Astrocyte (in vitro differentiated cells and primary cell): ENCODE measurements around the gene SEC31A.

Experiments
- CTCF ChIP-seq: IDR thresholded peaks from 2 replicates; pipeline ENCODE4 v1.5.1; 2011; ENCODE audit warnings: low read depth, mild to moderate bottlenecking, inconsistent platforms, low read length, moderate library complexity; ENCODE audit not compliant: insufficient read depth
- EZH2 ChIP-seq: IDR thresholded peaks from 2 replicates; pipeline ENCODE4 v1.6.1; 2012; ENCODE audit warnings: mild to moderate bottlenecking, low read length, inconsistent platforms; ENCODE audit not compliant: insufficient read depth

DNA sequence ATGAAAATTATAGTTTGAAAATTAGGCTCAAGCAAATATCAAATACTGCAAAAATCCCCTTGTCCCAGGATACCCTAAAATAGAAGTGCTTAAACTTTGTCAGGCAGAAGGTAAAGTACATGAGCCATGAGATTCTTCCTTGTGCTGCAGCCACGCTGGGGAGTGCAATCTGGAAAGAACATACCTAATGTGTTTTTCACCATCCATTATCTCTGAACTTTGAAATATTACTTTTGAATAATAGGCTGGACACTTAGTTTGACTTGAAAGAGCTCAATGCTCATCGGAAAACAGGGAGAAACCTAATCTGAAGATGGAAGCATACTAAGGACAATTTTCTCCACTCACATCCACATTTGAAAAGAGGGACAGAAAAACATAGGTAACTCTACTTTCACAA lies 28.4 kb upstream of the SEC31A start:
- TF ChIP-seq CTCF (no peak), EZH2 (no peak)
